Naive B cell (primary cell): Measurements from ENCODE around the gene RRAGD. TPM values are rescaled to one million over a fixed set of nuclear protein-coding genes. Genes with fewer than 3 reads are reported as not detected.
"Not testable (repeated sequence)": the region's sequence is repeated elsewhere in the genome, so short reads cannot be mapped to it uniquely, and the experiment has no call there.

Experiments used
- ATAC-seq, 2 donors: fragments of 150-1000 bp; cut with Tn5 transposase; 2 replicates each; pipeline ENCODE4 v1.10.0; 2021; ENCODE audit warnings: low read depth in 2 of 2, mild to moderate bottlenecking in 2 of 2, moderate library complexity in 2 of 2
- DNase-seq: peaks from one replicate; pipeline ENCODE4 v3.0.0; 2022
- H3K27ac Mint-ChIP-seq, 6 donors: one replicate each; pipeline ENCODE4 v1.8.0; 2020 to 2022; ENCODE audit warnings: mild to moderate bottlenecking in 6 of 6, mixed read lengths in 6 of 6, moderate library complexity in 5 of 6, inconsistent platforms in 2 of 6
- H3K27me3 Mint-ChIP-seq, 3 donors: one replicate each; pipeline ENCODE4 v1.8.0; 2021 to 2022; ENCODE audit warnings: mixed read lengths in 3 of 3, mild to moderate bottlenecking in 1 of 3
- H3K36me3 Mint-ChIP-seq, 2 donors: one replicate each; pipeline ENCODE4 v1.8.0; 2020 to 2022; ENCODE audit warnings: mixed read lengths in 2 of 2, inconsistent platforms in 1 of 2, mild to moderate bottlenecking in 1 of 2
- H3K4me1 Mint-ChIP-seq, 3 donors: one replicate each; pipeline ENCODE4 v1.8.0; 2020 to 2022; ENCODE audit warnings: mixed read lengths in 3 of 3, inconsistent platforms in 1 of 3, mild to moderate bottlenecking in 1 of 3, moderate library complexity in 1 of 3
- H3K4me3 Mint-ChIP-seq, 8 donors: one replicate each; pipeline ENCODE4 v1.8.0; 2020 to 2022; ENCODE audit warnings: mild to moderate bottlenecking in 8 of 8, mixed read lengths in 8 of 8, moderate library complexity in 8 of 8, inconsistent platforms in 2 of 8
- H3K9me3 Mint-ChIP-seq, 7 donors: one replicate each; pipeline ENCODE4 v1.8.0; 2020 to 2022; ENCODE audit warnings: mixed read lengths in 7 of 7, mild to moderate bottlenecking in 5 of 7, inconsistent platforms in 2 of 7, moderate library complexity in 1 of 7
- polyA plus RNA-seq, 6 donors: library from polyadenylated mRNA; unstranded; fragments of 300-500 nt; fragmentation: Illumina TruSeq; gene quantifications; one replicate each; pipeline ENCODE4 v1.2.3, GENCODE V29; 2021; ENCODE audit warnings: low read depth in 6 of 6

Gene RRAGD
- polyA plus RNA-seq, 6 donors from 2014 or later, result 0.21 to 0.68 (median 0.55) TPM

GRCh38 chr6:89406141-89406540 lies 5.9 kb downstream of the RRAGD start:
- peak overlapping the region in 1 of 8 donors; percentile 77 for H3K4me3 Mint-ChIP-seq
- DNase-seq (no peak), ATAC-seq (no peak)
- no peaks in the 10 kb centered on the region for H3K36me3 Mint-ChIP-seq
- no peaks in the 10 kb centered on the region for H3K9me3 Mint-ChIP-seq
- no peak overlapping the region for H3K27ac Mint-ChIP-seq
- H3K4me1 Mint-ChIP-seq, result peaks cover 8 to 13% (median 11%) of the 10 kb centered on the region in 3 donors
- peaks cover 0 to 7% (median 4%) of the 10 kb centered on the region in 3 donors for H3K27me3 Mint-ChIP-seq

- no peak for ATAC-seq
- H3K9me3 Mint-ChIP-seq, result no peaks in the 10 kb centered on the region
- no peaks in the 10 kb centered on the region for H3K36me3 Mint-ChIP-seq
- H3K27me3 Mint-ChIP-seq, result peaks cover 0 to 7% (median 0%) of the 10 kb centered on the region in 3 donors
- no peak for DNase-seq
- H3K27ac Mint-ChIP-seq, result no peak overlapping the region
- no peak overlapping the region for H3K4me3 Mint-ChIP-seq
- peaks cover 0 to 3% (median 3%) of the 10 kb centered on the region in 3 donors for H3K4me1 Mint-ChIP-seq
These were observed 7.6 kb downstream of the RRAGD start for GRCh38 chr6:89404512-89404911.

- ATAC-seq (no peak), DNase-seq (no peak)
- peaks cover 0 to 3% (median 3%) of the 10 kb centered on the region in 3 donors for H3K4me1 Mint-ChIP-seq
- H3K27ac Mint-ChIP-seq, result no peak overlapping the region
- no peaks in the 10 kb centered on the region for H3K9me3 Mint-ChIP-seq
- H3K4me3 Mint-ChIP-seq, result no peak overlapping the region
- no peaks in the 10 kb centered on the region for H3K36me3 Mint-ChIP-seq
- H3K27me3 Mint-ChIP-seq, result peaks cover 0 to 7% (median 0%) of the 10 kb centered on the region in 3 donors
These were observed 9.3 kb downstream of the RRAGD start for GRCh38 chr6:89402776-89403175.

- H3K4me3 Mint-ChIP-seq, result peak overlapping the region in 1 of 8 donors; percentile 61
- H3K9me3 Mint-ChIP-seq, result no peaks in the 10 kb centered on the region
- no peak for DNase-seq
- H3K27ac Mint-ChIP-seq, result no peak overlapping the region
- H3K36me3 Mint-ChIP-seq, result no peaks in the 10 kb centered on the region
- peaks cover 0 to 3% (median 2%) of the 10 kb centered on the region in 3 donors for H3K4me1 Mint-ChIP-seq
- peaks cover 0 to 7% (median 0%) of the 10 kb centered on the region in 3 donors for H3K27me3 Mint-ChIP-seq
- ATAC-seq, result no peak
These were observed 11.1 kb downstream of the RRAGD start for GRCh38 chr6:89400912-89401399.

- no peak for DNase-seq
- Mint-ChIP-seq H3K4me1 (peaks cover 0 to 3% (median 2%) of the 10 kb centered on the region in 3 donors), H3K27ac (no peak overlapping the region), H3K9me3 (no peaks in the 10 kb centered on the region), H3K4me3 (no peak overlapping the region), H3K27me3 (no peaks in the 10 kb centered on the region), H3K36me3 (no peaks in the 10 kb centered on the region)
- no peak for ATAC-seq
These were observed 12.0 kb downstream of the RRAGD start for GRCh38 chr6:89400050-89400449.

- Mint-ChIP-seq H3K36me3 (peaks cover under 1 to 2% of the 10 kb centered on the region in 2 donors), H3K27me3 (no peaks in the 10 kb centered on the region), H3K4me3 (no peak overlapping the region), H3K4me1 (peaks cover 0 to 3% (median 2%) of the 10 kb centered on the region in 3 donors), H3K9me3 (peaks cover 0 to 2% (median 1%) of the 10 kb centered on the region in 7 donors), H3K27ac (no peak overlapping the region)
- ATAC-seq, result no peak
- DNase-seq, result no peak
These were observed 13.1 kb downstream of the RRAGD start for GRCh38 chr6:89398762-89399525.

GRCh38 chr6:89397884-89398283 lies 14.2 kb downstream of the RRAGD start:
- not testable (repeated sequence) for H3K27me3 Mint-ChIP-seq, H3K4me1 Mint-ChIP-seq, ATAC-seq, H3K4me3 Mint-ChIP-seq, DNase-seq
- Mint-ChIP-seq H3K27ac (peak overlapping the region in 2 of 6 donors; percentile 16 to 48), H3K9me3 (peaks cover 7 to 13% (median 10%) of the 10 kb centered on the region in 7 donors), H3K36me3 (peaks cover 11 to 12% of the 10 kb centered on the region in 2 donors)

GRCh38 chr6:89393659-89394058 lies 18.4 kb downstream of the RRAGD start:
- Mint-ChIP-seq H3K4me1 (no peaks in the 10 kb centered on the region), H3K9me3 (peaks cover 7 to 15% (median 11%) of the 10 kb centered on the region in 7 donors), H3K27me3 (peaks cover 0 to 9% (median 7%) of the 10 kb centered on the region in 3 donors), H3K4me3 (no peak overlapping the region), H3K36me3 (peaks cover 11 to 14% of the 10 kb centered on the region in 2 donors), H3K27ac (no peak overlapping the region)
- DNase-seq (no peak), ATAC-seq (no peak)

- Mint-ChIP-seq H3K9me3 (peaks cover 7 to 15% (median 11%) of the 10 kb centered on the region in 7 donors), H3K27me3 (peaks cover 0 to 12% (median 7%) of the 10 kb centered on the region in 3 donors), H3K27ac (no peak overlapping the region), H3K4me3 (no peak overlapping the region), H3K4me1 (peaks cover under 1 to 4% (median 2%) of the 10 kb centered on the region in 3 donors), H3K36me3 (peaks cover 11 to 14% of the 10 kb centered on the region in 2 donors)
- ATAC-seq, result no peak
- DNase-seq, result no peak
These were observed 19.2 kb downstream of the RRAGD start for GRCh38 chr6:89392823-89393222.

GRCh38 chr6:89388846-89389245 lies 23.2 kb downstream of the RRAGD start:
- Mint-ChIP-seq H3K27me3 (peaks cover 7 to 23% (median 23%) of the 10 kb centered on the region in 3 donors), H3K9me3 (peaks cover 5 to 13% (median 10%) of the 10 kb centered on the region in 7 donors), H3K27ac (no peak overlapping the region), H3K4me1 (peaks cover 11 to 14% (median 11%) of the 10 kb centered on the region in 3 donors), H3K36me3 (peaks cover 10 to 11% of the 10 kb centered on the region in 2 donors), H3K4me3 (no peak overlapping the region)
- no peak for DNase-seq
- ATAC-seq, result no peak

GRCh38 chr6:89387516-89388201 lies 24.4 kb downstream of the RRAGD start:
- DNase-seq (peak; percentile 27), ATAC-seq (peak; percentile 88 to 89)
- H3K27ac Mint-ChIP-seq, result peak overlapping the region in 2 of 6 donors; percentile 56 to 58
- H3K9me3 Mint-ChIP-seq, result peaks cover 0 to 1% (median 0%) of the 10 kb centered on the region in 7 donors
- no peaks in the 10 kb centered on the region for H3K36me3 Mint-ChIP-seq
- H3K4me3 Mint-ChIP-seq, result no peak overlapping the region
- peaks cover 7 to 27% (median 23%) of the 10 kb centered on the region in 3 donors for H3K27me3 Mint-ChIP-seq
- H3K4me1 Mint-ChIP-seq, result peaks cover 11 to 14% (median 11%) of the 10 kb centered on the region in 3 donors

GRCh38 chr6:89386917-89387491 lies 25.1 kb downstream of the RRAGD start:
- ATAC-seq (no peak), DNase-seq (no peak)
- Mint-ChIP-seq H3K27me3 (peaks cover 7 to 27% (median 23%) of the 10 kb centered on the region in 3 donors), H3K27ac (peak overlapping the region in 1 of 6 donors; percentile 55), H3K4me1 (peaks cover 11 to 14% (median 11%) of the 10 kb centered on the region in 3 donors), H3K4me3 (peak overlapping the region in 1 of 8 donors; percentile 31), H3K9me3 (peaks cover 0 to 1% (median 0%) of the 10 kb centered on the region in 7 donors), H3K36me3 (no peaks in the 10 kb centered on the region)

- no peak for ATAC-seq
These were observed 26.2 kb downstream of the RRAGD start for GRCh38 chr6:89385846-89386245.

More at GRCh38 chr6:89385846-89386245, 26.2 kb downstream of the RRAGD start:
- H3K27me3 Mint-ChIP-seq, result peaks cover 7 to 27% (median 15%) of the 10 kb centered on the region in 3 donors
- peaks cover 11 to 14% (median 11%) of the 10 kb centered on the region in 3 donors for H3K4me1 Mint-ChIP-seq
- no peaks in the 10 kb centered on the region for H3K9me3 Mint-ChIP-seq
- no peak overlapping the region for H3K27ac Mint-ChIP-seq
- no peaks in the 10 kb centered on the region for H3K36me3 Mint-ChIP-seq
- no peak overlapping the region for H3K4me3 Mint-ChIP-seq
- DNase-seq, result no peak
